Measurements from ENCODE around the gene ZIC1. TPM values are rescaled to one million over a fixed set of nuclear protein-coding genes. Genes with fewer than 3 reads are reported as not detected.

The ZIC1 gene
- total and polyA plus RNA-seq, 7 experiments from 2014 or later: not detected

DNA sequence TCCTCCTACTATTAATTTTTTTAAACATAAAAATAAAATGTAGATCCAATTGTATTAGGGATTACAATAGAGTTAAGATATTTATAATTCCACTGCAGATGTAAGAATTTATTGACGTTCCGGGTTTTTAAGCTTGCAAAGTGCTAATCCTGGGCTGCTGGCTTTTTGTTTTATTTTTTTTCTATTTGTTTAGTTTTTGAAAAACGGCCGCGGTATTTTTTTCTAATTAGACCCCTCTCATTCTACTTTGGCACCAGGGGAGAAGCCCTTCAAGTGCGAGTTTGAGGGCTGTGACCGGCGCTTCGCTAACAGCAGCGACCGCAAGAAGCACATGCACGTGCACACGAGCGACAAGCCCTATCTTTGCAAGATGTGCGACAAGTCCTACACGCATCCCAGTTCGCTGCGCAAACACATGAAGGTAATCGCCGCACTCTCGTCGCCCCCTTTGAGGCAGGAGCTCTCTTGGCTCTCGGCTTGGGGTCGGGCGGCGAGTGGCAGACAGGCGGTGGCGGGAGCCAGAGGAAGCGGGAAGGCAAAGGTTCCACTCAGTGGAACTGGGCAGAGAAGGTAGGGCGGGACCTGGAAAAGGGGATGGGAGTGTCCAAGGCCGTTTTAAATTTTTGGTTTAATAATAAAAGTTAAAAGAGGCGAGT is 3.2 kb downstream of the ZIC1 start:
- no peak overlapping the region for H3K27ac ChIP-seq (ENCODE audit: low read depth, low read length)
- intact Hi-C loops (cut with micrococcal nuclease): loop anchor here in 1 of 2 donors (1.0 to 5.0 kb wide), 2 partner anchors 21 to 55 kb away; no protein-coding TSS in a partner anchor
- no peaks in the 10 kb centered on the region for H3K9me3 ChIP-seq (ENCODE audit: control insufficient read depth in 2 of 3, low read length in 3 of 3)
- Mint-ChIP-seq H3K36me3 (peaks cover 0 to 17% (median 10%) of the 10 kb centered on the region in 5 donors), H3K27me3 (peaks cover 79 to 86% (median 84%) of the 10 kb centered on the region in 5 donors), H3K27ac (peak overlapping the region in 1 of 9 donors; percentile 67), H3K4me3 (peak overlapping the region; percentile 15 to 80 (median 58)), H3K4me1 (peaks cover 14 to 57% (median 34%) of the 10 kb centered on the region in 7 donors), H3K9me3 (peaks cover 7 to 65% (median 28%) of the 10 kb centered on the region in 11 donors)
- H3K27me3 ChIP-seq (ENCODE audit: control insufficient read depth in 2 of 2, insufficient read depth in 2 of 2, low read length in 2 of 2): peaks cover 0 to 32% of the 10 kb centered on the region in 2 donors
- no peak overlapping the region for H3K4me3 ChIP-seq (ENCODE audit: low read length)
- no peaks in the 10 kb centered on the region for H3K36me3 ChIP-seq (ENCODE audit: control insufficient read depth in 2 of 3, insufficient read depth in 3 of 3, low read length in 3 of 3)
- ChIA-PET POLR2A (no interaction called here), CTCF (no interaction called here)
- DNase-seq (no peak), ATAC-seq (no peak)
- peaks cover 0 to 5% of the 10 kb centered on the region in 2 donors for H3K4me1 ChIP-seq (ENCODE audit: control insufficient read depth in 2 of 2, insufficient read depth in 2 of 2, low read length in 2 of 2)

DNA sequence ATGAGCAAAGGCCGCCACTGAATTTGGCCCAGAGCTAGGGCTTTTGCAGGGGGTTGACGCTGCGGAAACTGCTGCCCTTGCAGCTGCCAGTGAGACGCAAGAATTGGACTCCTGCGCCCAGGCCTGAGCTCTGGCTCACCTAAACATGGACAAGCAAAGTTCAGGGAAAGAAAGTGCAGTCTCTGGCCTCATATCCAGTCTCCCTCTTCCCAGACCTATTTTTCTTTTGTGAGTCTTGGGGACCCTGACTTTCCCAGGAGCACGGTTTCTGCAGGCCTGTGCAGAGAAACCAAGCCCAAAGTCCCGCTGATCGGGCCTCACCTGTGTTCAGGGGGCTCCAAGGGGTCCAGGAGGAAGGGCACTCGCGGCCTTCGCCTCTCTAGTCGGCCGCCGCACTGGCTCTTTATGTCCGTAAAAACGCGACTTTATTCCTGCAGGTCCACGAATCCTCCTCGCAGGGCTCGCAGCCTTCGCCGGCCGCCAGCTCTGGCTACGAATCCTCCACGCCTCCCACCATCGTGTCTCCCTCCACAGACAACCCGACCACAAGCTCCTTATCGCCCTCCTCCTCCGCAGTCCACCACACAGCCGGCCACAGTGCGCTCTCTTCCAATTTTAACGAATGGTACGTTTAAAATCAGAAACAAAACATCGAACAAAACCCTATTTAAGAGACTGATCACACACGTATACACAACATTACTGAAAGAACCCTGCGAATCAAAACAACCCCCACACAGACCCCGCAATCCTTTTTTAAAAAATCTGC is 3.9 kb downstream of the ZIC1 start:
- Mint-ChIP-seq H3K36me3 (peaks cover 0 to 18% (median 9%) of the 10 kb centered on the region in 5 donors), H3K4me3 (peak overlapping the region; percentile 45 to 88 (median 74)), H3K27ac (peak overlapping the region in 2 of 9 donors; percentile 41 to 71), H3K9me3 (peaks cover 5 to 62% (median 26%) of the 10 kb centered on the region in 11 donors), H3K4me1 (peaks cover 14 to 52% (median 32%) of the 10 kb centered on the region in 7 donors), H3K27me3 (peaks cover 79 to 86% (median 84%) of the 10 kb centered on the region in 5 donors)
- ATAC-seq: no peak
- Histone ChIP-seq H3K27ac (ENCODE audit: low read depth, low read length) (no peak overlapping the region), H3K27me3 (ENCODE audit: control insufficient read depth in 2 of 2, insufficient read depth in 2 of 2, low read length in 2 of 2) (peaks cover 0 to 36% of the 10 kb centered on the region in 2 donors), H3K9me3 (ENCODE audit: control insufficient read depth in 2 of 3, low read length in 3 of 3) (no peaks in the 10 kb centered on the region), H3K4me1 (ENCODE audit: control insufficient read depth in 2 of 2, insufficient read depth in 2 of 2, low read length in 2 of 2) (peaks cover 0 to 5% of the 10 kb centered on the region in 2 donors), H3K4me3 (ENCODE audit: low read length) (no peak overlapping the region), H3K36me3 (ENCODE audit: control insufficient read depth in 2 of 3, insufficient read depth in 3 of 3, low read length in 3 of 3) (no peaks in the 10 kb centered on the region)
- ChIA-PET POLR2A (no interaction called here), CTCF (no interaction called here)
- DNase-seq: no peak
- intact Hi-C loops (cut with micrococcal nuclease): loop anchor here in 1 of 2 donors (1.0 to 5.0 kb wide), 3 partner anchors 9 to 56 kb away; no protein-coding TSS in a partner anchor

GRCh38 chr3:147413686-147414389 is 4.7 kb downstream of the ZIC1 start:
- ChIA-PET POLR2A (no interaction called here), CTCF (no interaction called here)
- peak overlapping the region; percentile 45 to 88 (median 74) for H3K4me3 Mint-ChIP-seq
- H3K9me3 ChIP-seq (ENCODE audit: control insufficient read depth in 2 of 3, low read length in 3 of 3): no peaks in the 10 kb centered on the region
- H3K27ac ChIP-seq (ENCODE audit: low read depth, low read length): no peak overlapping the region
- intact Hi-C loops (cut with micrococcal nuclease): loop anchor here in 1 of 2 donors (1.0 to 5.0 kb wide), 2 partner anchors 8 to 57 kb away; no protein-coding TSS in a partner anchor
- DNase-seq (no peak), ATAC-seq (no peak)
- peaks cover 0 to 5% of the 10 kb centered on the region in 2 donors for H3K4me1 ChIP-seq (ENCODE audit: control insufficient read depth in 2 of 2, insufficient read depth in 2 of 2, low read length in 2 of 2)
- H3K36me3 Mint-ChIP-seq: peaks cover 0 to 19% (median 4%) of the 10 kb centered on the region in 5 donors
- H3K4me3 ChIP-seq (ENCODE audit: low read length): no peak overlapping the region
- H3K9me3 Mint-ChIP-seq: peaks cover 2 to 62% (median 21%) of the 10 kb centered on the region in 11 donors
- peaks cover 79 to 86% (median 84%) of the 10 kb centered on the region in 5 donors for H3K27me3 Mint-ChIP-seq
- peaks cover 13 to 44% (median 25%) of the 10 kb centered on the region in 7 donors for H3K4me1 Mint-ChIP-seq
- H3K27ac Mint-ChIP-seq: peak overlapping the region in 2 of 9 donors; percentile 41 to 71
- no peaks in the 10 kb centered on the region for H3K36me3 ChIP-seq (ENCODE audit: control insufficient read depth in 2 of 3, insufficient read depth in 3 of 3, low read length in 3 of 3)
- peaks cover 0 to 37% of the 10 kb centered on the region in 2 donors for H3K27me3 ChIP-seq (ENCODE audit: control insufficient read depth in 2 of 2, insufficient read depth in 2 of 2, low read length in 2 of 2)

DNA sequence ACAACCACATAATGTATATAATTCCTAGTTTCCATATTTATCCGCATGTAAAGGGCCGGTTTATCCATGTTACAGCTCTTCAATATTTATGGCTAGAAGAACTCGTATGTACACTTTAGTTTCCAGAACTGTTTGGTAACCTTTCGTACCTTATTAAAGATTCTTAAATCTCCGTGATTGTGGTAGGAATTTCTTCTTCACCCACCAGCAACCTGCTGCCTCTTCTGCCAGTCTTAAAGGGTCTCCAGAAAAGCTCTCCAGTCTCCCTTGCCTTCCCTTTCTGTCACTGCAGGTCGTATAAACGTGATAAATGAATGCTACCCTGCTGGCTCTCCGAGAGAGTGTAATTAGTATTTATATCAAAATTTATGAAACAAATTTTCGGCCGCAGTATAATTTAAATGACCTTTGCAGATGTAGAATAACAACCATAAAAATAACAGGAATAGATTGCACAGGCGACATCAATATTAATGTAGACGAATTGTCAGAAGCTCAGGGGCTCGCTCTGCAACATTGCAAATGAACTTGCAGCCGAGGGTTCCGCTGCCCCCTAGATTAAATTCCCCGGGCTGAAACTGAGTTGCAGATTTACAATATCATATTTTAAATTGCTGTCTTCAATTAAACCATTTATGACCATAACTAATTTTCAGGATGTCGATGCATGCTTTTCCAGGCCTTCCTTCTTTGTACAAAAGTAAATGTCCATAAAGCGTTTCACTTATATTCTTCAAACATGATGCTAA is 5.4 kb downstream of the ZIC1 start:
- ATAC-seq (no peak), DNase-seq (no peak)
- H3K4me3 ChIP-seq (ENCODE audit: low read length): no peak overlapping the region
- H3K9me3 Mint-ChIP-seq: peaks cover 2 to 60% (median 22%) of the 10 kb centered on the region in 11 donors
- H3K4me1 ChIP-seq (ENCODE audit: control insufficient read depth in 2 of 2, insufficient read depth in 2 of 2, low read length in 2 of 2): peaks cover 0 to 5% of the 10 kb centered on the region in 2 donors
- peaks cover 0 to 21% (median 4%) of the 10 kb centered on the region in 5 donors for H3K36me3 Mint-ChIP-seq
- no peak overlapping the region for H3K27ac ChIP-seq (ENCODE audit: low read depth, low read length)
- H3K27me3 ChIP-seq (ENCODE audit: control insufficient read depth in 2 of 2, insufficient read depth in 2 of 2, low read length in 2 of 2): peaks cover 0 to 33% of the 10 kb centered on the region in 2 donors
- peaks cover 14 to 38% (median 26%) of the 10 kb centered on the region in 7 donors for H3K4me1 Mint-ChIP-seq
- no peak overlapping the region for H3K27ac Mint-ChIP-seq
- peaks cover 76 to 84% (median 82%) of the 10 kb centered on the region in 5 donors for H3K27me3 Mint-ChIP-seq
- H3K9me3 ChIP-seq (ENCODE audit: control insufficient read depth in 2 of 3, low read length in 3 of 3): no peaks in the 10 kb centered on the region
- ChIA-PET POLR2A (no interaction called here), CTCF (no interaction called here)
- peak overlapping the region in 5 of 10 donors; percentile 8 to 76 (median 10) for H3K4me3 Mint-ChIP-seq
- intact Hi-C loops (cut with micrococcal nuclease): loop anchor here in 1 of 2 donors (5.0 kb wide), 2 partner anchors 37 to 57 kb away; no protein-coding TSS in a partner anchor
- no peaks in the 10 kb centered on the region for H3K36me3 ChIP-seq (ENCODE audit: control insufficient read depth in 2 of 3, insufficient read depth in 3 of 3, low read length in 3 of 3)

DNA sequence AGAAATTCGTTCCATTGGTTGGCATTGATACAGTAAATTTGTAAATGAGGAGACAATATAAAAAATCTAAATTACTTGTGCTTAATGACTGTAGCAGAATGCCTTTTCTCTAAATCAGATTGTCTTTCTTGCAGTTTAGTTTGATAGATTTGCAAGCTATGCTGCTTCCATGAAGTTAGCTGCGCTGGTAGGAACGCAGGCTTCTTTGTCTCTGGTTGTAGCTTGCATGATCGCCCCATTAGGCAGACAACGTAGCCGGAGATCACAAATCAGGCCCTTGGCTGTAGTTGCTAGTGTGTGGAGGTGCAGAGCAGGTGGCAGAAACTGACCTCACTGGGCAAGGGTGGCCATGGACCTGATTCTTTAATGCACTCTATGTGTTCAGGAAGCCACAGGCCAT is 6.1 kb downstream of the ZIC1 start:
- Mint-ChIP-seq H3K27me3 (peaks cover 83 to 92% (median 88%) of the 10 kb centered on the region in 5 donors), H3K9me3 (peaks cover 2 to 66% (median 25%) of the 10 kb centered on the region in 11 donors), H3K4me3 (no peak overlapping the region), H3K27ac (no peak overlapping the region), H3K36me3 (peaks cover 3 to 25% (median 7%) of the 10 kb centered on the region in 5 donors), H3K4me1 (peaks cover 16 to 43% (median 32%) of the 10 kb centered on the region in 7 donors)
- Histone ChIP-seq H3K27ac (ENCODE audit: low read depth, low read length) (no peak overlapping the region), H3K36me3 (ENCODE audit: control insufficient read depth in 2 of 3, insufficient read depth in 3 of 3, low read length in 3 of 3) (no peaks in the 10 kb centered on the region), H3K4me1 (ENCODE audit: control insufficient read depth in 2 of 2, insufficient read depth in 2 of 2, low read length in 2 of 2) (peaks cover 0 to 5% of the 10 kb centered on the region in 2 donors), H3K9me3 (ENCODE audit: control insufficient read depth in 2 of 3, low read length in 3 of 3) (no peaks in the 10 kb centered on the region), H3K4me3 (ENCODE audit: low read length) (no peak overlapping the region), H3K27me3 (ENCODE audit: control insufficient read depth in 2 of 2, insufficient read depth in 2 of 2, low read length in 2 of 2) (peaks cover 0 to 34% of the 10 kb centered on the region in 2 donors)
- ATAC-seq (no peak), DNase-seq (no peak)
- intact Hi-C loops (cut with micrococcal nuclease): loop anchor here in 1 of 2 donors (5.0 kb wide), 1 partner anchor 38 kb away; no protein-coding TSS in a partner anchor
- ChIA-PET POLR2A (no interaction called here), CTCF (no interaction called here)
